SK-N-SH (cell line): ENCODE results near the gene VTI1B. TPM values are rescaled to one million over a fixed set of nuclear protein-coding genes. Genes with fewer than 3 reads are reported as not detected.
"Not testable (repeated sequence)": the region's sequence is repeated elsewhere in the genome, so short reads cannot be mapped to it uniquely, and the experiment has no call there.

ENCODE experiments used
- CTCF ChIA-PET: fragments of 300-600, 350-600 bp; formaldehyde crosslinking; extraction: SDS; loops from one replicate; lab custom pipeline; 2021; lab: Yijun Ruan, JAX
- POLR2A ChIA-PET: fragments of 350-600 bp; sonication (Branson Sonifier 250); formaldehyde crosslinking; extraction: SDS; loops from one replicate; lab custom pipeline; 2020; ENCODE audit warnings: antibody characterized with exemption, inconsistent platforms; lab: Yijun Ruan, JAX
- DNase-seq: peaks from one replicate; pipeline ENCODE4 v3.0.0; 2012
- H2AFZ ChIP-seq: fragments of 200-600 bp; sonication (generic); 2 replicates; pipeline ENCODE4 v1.8.1; 2016; ENCODE audit warnings: antibody characterized with exemption, mild to moderate bottlenecking, low read depth
- H3F3A ChIP-seq: fragments of 200-600 bp; sonication (generic); replicated peaks from 2 replicates; pipeline ENCODE3; 2016; ENCODE audit warnings: antibody characterized with exemption, mild to moderate bottlenecking; ENCODE audit not compliant: insufficient read depth
- H3K27ac ChIP-seq, 2 experiments: fragments of 200-500 bp in 1 of 2; fragments of 200-600 bp in 1 of 2; sonication (Bioruptor generic) in 1 of 2; sonication (generic), shearing (Covaris generic) in 1 of 2; 2 replicates each; pipeline versions ENCODE4 v1.5.1 to v1.6.1; 2014 to 2016; ENCODE audit warnings: low read depth in 2 of 2, inconsistent platforms in 1 of 2, low read length in 1 of 2, mild to moderate bottlenecking in 1 of 2, mixed read lengths in 1 of 2
- H3K27me3 ChIP-seq: fragments of 200-600 bp; sonication (generic), shearing (Covaris generic); 2 replicates; pipeline ENCODE4 v1.6.1; 2016; ENCODE audit warnings: mixed run types; ENCODE audit not compliant: insufficient read depth
- H3K36me3 ChIP-seq, 2 experiments: fragments of 200-500 bp in 1 of 2; fragments of 200-600 bp in 1 of 2; sonication (Bioruptor generic) in 1 of 2; sonication (generic) in 1 of 2; replicated peaks in 1 of 2; 2 replicates each; pipeline versions ENCODE3 to v1.5.1; 2014 to 2016; ENCODE audit warnings: low read length in 1 of 2, mild to moderate bottlenecking in 1 of 2; ENCODE audit not compliant: insufficient read depth in 2 of 2, control insufficient read depth in 1 of 2
- H3K4me1 ChIP-seq, 2 experiments: fragments of 200-500 bp in 1 of 2; fragments of 200-600 bp in 1 of 2; sonication (Bioruptor generic) in 1 of 2; sonication (generic), shearing (Covaris generic) in 1 of 2; 2 replicates each; pipeline versions ENCODE4 v1.5.1 to v1.6.1; 2014 to 2016; ENCODE audit warnings: low read depth in 1 of 2, low read length in 1 of 2, mixed run types in 1 of 2; ENCODE audit not compliant: insufficient read depth in 2 of 2, control insufficient read depth in 1 of 2
- H3K4me2 ChIP-seq: fragments of 200-600 bp; sonication (generic), shearing (Covaris generic); 2 replicates; pipeline ENCODE4 v1.6.1; 2017; ENCODE audit warnings: mixed run types
- H3K4me3 ChIP-seq, 2 experiments: fragments of 200-500 bp in 1 of 2; fragments of 200-600 bp in 1 of 2; sonication (Bioruptor generic) in 1 of 2; sonication (generic), shearing (Covaris generic) in 1 of 2; 2 replicates each; pipeline versions ENCODE4 v1.5.1 to v1.8.1; 2014 to 2016; ENCODE audit warnings: low read depth in 2 of 2, inconsistent platforms in 1 of 2, low read length in 1 of 2, mild to moderate bottlenecking in 1 of 2, mixed read lengths in 1 of 2, moderate library complexity in 1 of 2
- H3K79me2 ChIP-seq: fragments of 200-600 bp; sonication (generic); 2 replicates; pipeline ENCODE4 v1.8.1; 2017; ENCODE audit warnings: mild to moderate bottlenecking; ENCODE audit not compliant: insufficient read depth
- H3K9ac ChIP-seq: fragments of 200-600 bp; sonication (generic); 2 replicates; pipeline ENCODE4 v1.6.1; 2017; ENCODE audit warnings: mixed run types
- H3K9me2 ChIP-seq: fragments of 200-600 bp; sonication (generic); 2 replicates; pipeline ENCODE4 v1.6.1; 2017; ENCODE audit warnings: mixed run types
- H3K9me3 ChIP-seq: fragments of 200-600 bp; sonication (generic); 2 replicates; pipeline ENCODE4 v1.6.1; 2017; ENCODE audit warnings: mixed run types, mild to moderate bottlenecking, moderate library complexity
- H4K20me1 ChIP-seq: fragments of 200-600 bp; sonication (generic); 2 replicates; pipeline ENCODE4 v1.6.1; 2017; ENCODE audit warnings: mild to moderate bottlenecking, mixed run types; ENCODE audit not compliant: insufficient read depth
- FOSL2 ChIP-seq: IDR thresholded peaks from 2 replicates; pipeline ENCODE4 v1.4.0; 2012; ENCODE audit warnings: low read depth, mild to moderate bottlenecking, moderate library complexity, borderline replicate concordance
- FOXM1 ChIP-seq: IDR thresholded peaks from 2 replicates; pipeline ENCODE4 v1.4.0; 2012; ENCODE audit warnings: low read depth, mild to moderate bottlenecking
- GABPA ChIP-seq: IDR thresholded peaks from 2 replicates; pipeline ENCODE4 v1.4.0; 2012; ENCODE audit warnings: low read depth, mild to moderate bottlenecking
- MEF2A ChIP-seq: IDR thresholded peaks from 2 replicates; pipeline ENCODE4 v1.4.0; 2012; ENCODE audit warnings: low read depth, borderline replicate concordance
- NFIC ChIP-seq: IDR thresholded peaks from 2 replicates; pipeline ENCODE4 v1.4.0; 2012; ENCODE audit warnings: borderline replicate concordance
- NRF1 ChIP-seq: IDR thresholded peaks from 2 replicates; pipeline ENCODE4 v1.6.1; 2012; ENCODE audit warnings: low read depth, mild to moderate bottlenecking, low read length
- RCOR1 ChIP-seq: fragments of 150-350 bp; IDR thresholded peaks from 2 replicates; pipeline ENCODE4 v1.6.1; 2017; ENCODE audit warnings: antibody characterized with exemption, low read length
- SIN3A ChIP-seq: IDR thresholded peaks from 2 replicates; pipeline ENCODE4 v1.6.1; 2012; ENCODE audit warnings: low read depth, mild to moderate bottlenecking, low read length, moderate library complexity, borderline replicate concordance
- SMC3 ChIP-seq: IDR thresholded peaks from 2 replicates; pipeline ENCODE4 v1.6.1; 2012; ENCODE audit warnings: low read depth, low read length, improper control_type of control experiment
- TEAD4 ChIP-seq: IDR thresholded peaks from 2 replicates; pipeline ENCODE4 v1.4.0; 2012; ENCODE audit warnings: mild to moderate bottlenecking, borderline replicate concordance; ENCODE audit not compliant: insufficient read depth
- YY1 ChIP-seq: IDR thresholded peaks from 2 replicates; pipeline ENCODE4 v1.4.0; 2012; ENCODE audit warnings: low read depth, mild to moderate bottlenecking
- WGBS: methylation state at CpG from one replicate; pipeline ENCODE4 v1.1.6; 2017; ENCODE audit warnings: low lambda C conversion rate; 5-methylcytosine and 5-hydroxymethylcytosine counted together
- polyA plus RNA-seq, 3 experiments: library from polyadenylated mRNA; depleted of rRNA; stranded (reverse); fragments of >200 nt; gene quantifications; 2 replicates each; pipeline ENCODE4 v1.2.3, GENCODE V29; 2012
- TF ChIP-seq, protein P1 (sequence below): IDR thresholded peaks from 2 replicates; pipeline ENCODE4 v1.4.0; 2012; ENCODE audit warnings: low read depth, borderline replicate concordance
- TF ChIP-seq, protein P2 (sequence below): IDR thresholded peaks from 2 replicates; pipeline ENCODE4; 2012

Gene VTI1B
- polyA plus RNA-seq, 1 of the 3 experiments (the other 2 are of a cell fraction) = 59.2 TPM

DNA sequence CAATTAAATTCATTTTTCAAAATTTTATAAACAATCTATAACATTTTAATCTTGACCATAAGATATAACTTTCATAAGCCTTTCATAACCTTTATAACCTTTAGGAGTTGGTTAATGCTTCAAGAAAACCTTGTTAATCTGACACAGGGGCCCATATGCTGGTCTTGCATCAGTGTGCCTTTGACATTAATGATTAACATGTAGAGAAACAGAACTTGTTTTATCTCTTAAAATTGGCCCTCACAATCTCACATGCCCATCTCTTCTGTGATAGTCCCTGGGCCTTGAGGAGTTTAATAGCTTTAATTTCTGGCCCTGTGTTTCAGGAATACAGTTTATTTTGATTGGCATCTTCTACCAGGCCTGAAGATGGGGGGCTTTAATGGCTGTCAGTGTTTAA, 34.9 kb upstream of the VTI1B start:
- H3K79me2 ChIP-seq, H3K4me2 ChIP-seq, H3F3A ChIP-seq, H3K27ac ChIP-seq, POLR2A ChIA-PET, H3K4me3 ChIP-seq, H2AFZ ChIP-seq, H3K27me3 ChIP-seq, H3K4me1 ChIP-seq, DNase-seq, H3K9me2 ChIP-seq, H3K36me3 ChIP-seq, H4K20me1 ChIP-seq, H3K9ac ChIP-seq: not testable (repeated sequence)
- CTCF ChIA-PET = interaction anchor here (1.2 to 11.0 kb wide), 2 partner anchors 128 to 282 kb away, joined by 3 to 208 read pairs; no protein-coding TSS in a partner anchor
- H3K9me3 ChIP-seq = peaks cover 14% of the 10 kb centered on the region

DNA sequence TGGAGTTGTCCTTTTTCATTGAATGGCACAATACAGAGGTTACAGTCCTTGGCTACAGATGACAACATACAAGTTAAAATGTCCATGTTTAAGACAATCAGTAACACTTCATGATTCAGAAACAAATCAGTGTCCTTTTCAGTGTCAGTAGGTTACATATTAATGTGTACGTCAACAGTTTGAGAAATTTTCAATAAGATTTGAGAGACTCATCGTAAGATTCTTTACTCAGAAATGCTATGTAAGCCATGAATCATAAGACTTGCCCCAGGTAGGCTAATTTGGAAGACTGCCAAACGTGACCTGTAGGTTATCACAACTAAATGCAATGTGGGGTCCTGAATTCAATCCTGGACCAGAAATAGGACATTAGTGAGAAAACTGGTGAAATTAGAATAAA, 30.8 kb upstream of the VTI1B start:
- POLR2A ChIA-PET = interaction anchor here (0.6 kb wide), 1 partner anchor 114 kb away, joined by 3 read pairs; no protein-coding TSS in a partner anchor
- H3K4me3 ChIP-seq = no peak overlapping the region
- H4K20me1 ChIP-seq = no peaks in the 10 kb centered on the region
- 43% methylated on average over 3 of the region's 3 CpGs for WGBS
- H3K27ac ChIP-seq = no peak overlapping the region
- H3K9me2 ChIP-seq = no peaks in the 10 kb centered on the region
- H3K9ac ChIP-seq = no peak overlapping the region
- no peaks in the 10 kb centered on the region for H3K27me3 ChIP-seq
- TF ChIP-seq NFIC = no peak
- TF ChIP-seq FOXM1 = no peak
- TF ChIP-seq NRF1 = no peak
- TF ChIP-seq GABPA = no peak
- TF ChIP-seq RCOR1 = no peak
- no peak for TF ChIP-seq SMC3
- TF ChIP-seq, protein P1, sequence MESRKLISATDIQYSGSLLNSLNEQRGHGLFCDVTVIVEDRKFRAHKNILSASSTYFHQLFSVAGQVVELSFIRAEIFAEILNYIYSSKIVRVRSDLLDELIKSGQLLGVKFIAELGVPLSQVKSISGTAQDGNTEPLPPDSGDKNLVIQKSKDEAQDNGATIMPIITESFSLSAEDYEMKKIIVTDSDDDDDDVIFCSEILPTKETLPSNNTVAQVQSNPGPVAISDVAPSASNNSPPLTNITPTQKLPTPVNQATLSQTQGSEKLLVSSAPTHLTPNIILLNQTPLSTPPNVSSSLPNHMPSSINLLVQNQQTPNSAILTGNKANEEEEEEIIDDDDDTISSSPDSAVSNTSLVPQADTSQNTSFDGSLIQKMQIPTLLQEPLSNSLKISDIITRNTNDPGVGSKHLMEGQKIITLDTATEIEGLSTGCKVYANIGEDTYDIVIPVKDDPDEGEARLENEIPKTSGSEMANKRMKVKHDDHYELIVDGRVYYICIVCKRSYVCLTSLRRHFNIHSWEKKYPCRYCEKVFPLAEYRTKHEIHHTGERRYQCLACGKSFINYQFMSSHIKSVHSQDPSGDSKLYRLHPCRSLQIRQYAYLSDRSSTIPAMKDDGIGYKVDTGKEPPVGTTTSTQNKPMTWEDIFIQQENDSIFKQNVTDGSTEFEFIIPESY = no peak
- no peak for TF ChIP-seq MEF2A
- TF ChIP-seq, protein P2, sequence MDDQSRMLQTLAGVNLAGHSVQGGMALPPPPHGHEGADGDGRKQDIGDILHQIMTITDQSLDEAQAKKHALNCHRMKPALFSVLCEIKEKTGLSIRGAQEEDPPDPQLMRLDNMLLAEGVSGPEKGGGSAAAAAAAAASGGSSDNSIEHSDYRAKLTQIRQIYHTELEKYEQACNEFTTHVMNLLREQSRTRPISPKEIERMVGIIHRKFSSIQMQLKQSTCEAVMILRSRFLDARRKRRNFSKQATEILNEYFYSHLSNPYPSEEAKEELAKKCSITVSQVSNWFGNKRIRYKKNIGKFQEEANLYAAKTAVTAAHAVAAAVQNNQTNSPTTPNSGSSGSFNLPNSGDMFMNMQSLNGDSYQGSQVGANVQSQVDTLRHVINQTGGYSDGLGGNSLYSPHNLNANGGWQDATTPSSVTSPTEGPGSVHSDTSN = no peak
- TF ChIP-seq YY1 = no peak
- TF ChIP-seq FOSL2 = no peak
- no peak for TF ChIP-seq TEAD4
- TF ChIP-seq SIN3A = no peak
- H2AFZ ChIP-seq = no peak overlapping the region
- CTCF ChIA-PET = interaction anchor here (0.6 to 11.0 kb wide), 54 partner anchors 9 to 1346 kb away, joined by 3 to 208 read pairs (median 6); partner anchors contain the start of genes ARG2, ATP6V1D, EIF2S1 and PIGH
- no peak for DNase-seq
- no peaks in the 10 kb centered on the region for H3F3A ChIP-seq
- no peak overlapping the region for H3K4me2 ChIP-seq
- H3K36me3 ChIP-seq = no peaks in the 10 kb centered on the region
- peaks cover 10% of the 10 kb centered on the region; the same call in 1 of the 2 replicates for H3K9me3 ChIP-seq
- H3K79me2 ChIP-seq = no peaks in the 10 kb centered on the region
- H3K4me1 ChIP-seq = no peaks in the 10 kb centered on the region
